SK-N-SH (cell line): ENCODE results near the gene PCGF2.

Experiments used
- CHD2 ChIP-seq: fragments of 150-350 bp; IDR thresholded peaks from 2 replicates; pipeline ENCODE4 v1.6.1; 2018; ENCODE audit warnings: low read length; ENCODE audit not compliant: partially characterized antibody
- EZH2phosphoT487 ChIP-seq: fragments of 200-600 bp; sonication (generic); IDR thresholded peaks from 2 replicates; pipeline ENCODE4 v1.6.1; 2017; ENCODE audit warnings: low read depth, mixed run types, mild to moderate bottlenecking, antibody characterized with exemption, moderate library complexity, borderline replicate concordance
- FOXJ3 ChIP-seq: sonication (generic); formaldehyde crosslinking; IDR thresholded peaks from 2 replicates; pipeline ENCODE4 v1.5.1; 2020; ENCODE audit warnings: mild to moderate bottlenecking, missing genetic modification reagents
- NRF1 ChIP-seq: IDR thresholded peaks from 2 replicates; pipeline ENCODE4 v1.6.1; 2012; ENCODE audit warnings: low read depth, mild to moderate bottlenecking, low read length
- POLR2AphosphoS5 ChIP-seq: IDR thresholded peaks from 2 replicates; pipeline ENCODE4 v1.6.1; 2012; ENCODE audit warnings: low read depth, low read length
- RAD21 ChIP-seq: IDR thresholded peaks from 2 replicates; pipeline ENCODE4 v1.6.1; 2012; ENCODE audit warnings: mild to moderate bottlenecking, low read length
- REST ChIP-seq: IDR thresholded peaks from 2 replicates; pipeline ENCODE4 v1.6.1; 2012; ENCODE audit warnings: mild to moderate bottlenecking, low read depth, low read length, moderate library complexity
- SMC3 ChIP-seq: IDR thresholded peaks from 2 replicates; pipeline ENCODE4 v1.6.1; 2012; ENCODE audit warnings: low read depth, low read length, improper control_type of control experiment
- TF ChIP-seq, protein P1 (sequence below): fragments of 200-600 bp; sonication (generic); IDR thresholded peaks from 2 replicates; pipeline ENCODE4 v1.6.1; 2017; ENCODE audit warnings: antibody characterized with exemption, mild to moderate bottlenecking, moderate library complexity

DNA sequence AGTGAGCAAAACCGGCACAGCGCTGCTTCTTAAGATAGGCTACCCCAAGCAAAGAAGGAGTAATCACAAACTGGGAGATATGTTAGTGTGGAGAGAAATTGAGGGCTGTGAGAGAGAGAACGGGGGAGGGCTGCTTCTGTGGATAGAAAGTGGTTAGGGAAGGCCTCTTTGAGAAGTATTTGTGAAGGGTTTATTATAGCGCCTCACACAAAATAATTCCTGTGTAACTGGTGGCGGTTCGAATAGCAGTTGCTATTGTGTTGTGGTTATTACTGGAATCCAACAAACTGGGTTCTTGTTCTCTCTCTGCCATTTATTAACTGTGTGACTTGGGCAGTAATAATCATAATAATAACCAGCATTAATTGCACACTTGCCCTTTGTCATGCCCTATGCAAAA, 27.2 kb downstream of the PCGF2 start:
- TF ChIP-seq SMC3: no peak
- no peak for TF ChIP-seq CHD2
- TF ChIP-seq, protein P1, sequence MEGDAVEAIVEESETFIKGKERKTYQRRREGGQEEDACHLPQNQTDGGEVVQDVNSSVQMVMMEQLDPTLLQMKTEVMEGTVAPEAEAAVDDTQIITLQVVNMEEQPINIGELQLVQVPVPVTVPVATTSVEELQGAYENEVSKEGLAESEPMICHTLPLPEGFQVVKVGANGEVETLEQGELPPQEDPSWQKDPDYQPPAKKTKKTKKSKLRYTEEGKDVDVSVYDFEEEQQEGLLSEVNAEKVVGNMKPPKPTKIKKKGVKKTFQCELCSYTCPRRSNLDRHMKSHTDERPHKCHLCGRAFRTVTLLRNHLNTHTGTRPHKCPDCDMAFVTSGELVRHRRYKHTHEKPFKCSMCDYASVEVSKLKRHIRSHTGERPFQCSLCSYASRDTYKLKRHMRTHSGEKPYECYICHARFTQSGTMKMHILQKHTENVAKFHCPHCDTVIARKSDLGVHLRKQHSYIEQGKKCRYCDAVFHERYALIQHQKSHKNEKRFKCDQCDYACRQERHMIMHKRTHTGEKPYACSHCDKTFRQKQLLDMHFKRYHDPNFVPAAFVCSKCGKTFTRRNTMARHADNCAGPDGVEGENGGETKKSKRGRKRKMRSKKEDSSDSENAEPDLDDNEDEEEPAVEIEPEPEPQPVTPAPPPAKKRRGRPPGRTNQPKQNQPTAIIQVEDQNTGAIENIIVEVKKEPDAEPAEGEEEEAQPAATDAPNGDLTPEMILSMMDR: no peak
- no peak for TF ChIP-seq FOXJ3 (CRISPR knock-in tag)
- no peak for TF ChIP-seq POLR2AphosphoS5
- no peak for TF ChIP-seq EZH2phosphoT487
- no peak for TF ChIP-seq RAD21
- no peak for TF ChIP-seq NRF1
- TF ChIP-seq REST: no peak
